ENCODE results near the gene CADM1. TPM values are rescaled to one million over a fixed set of nuclear protein-coding genes. Genes with fewer than 3 reads are reported as not detected.

CADM1 gene
- total and polyA plus RNA-seq, 2 experiments from 2014 or later: 16.5 to 18.0 TPM

DNA sequence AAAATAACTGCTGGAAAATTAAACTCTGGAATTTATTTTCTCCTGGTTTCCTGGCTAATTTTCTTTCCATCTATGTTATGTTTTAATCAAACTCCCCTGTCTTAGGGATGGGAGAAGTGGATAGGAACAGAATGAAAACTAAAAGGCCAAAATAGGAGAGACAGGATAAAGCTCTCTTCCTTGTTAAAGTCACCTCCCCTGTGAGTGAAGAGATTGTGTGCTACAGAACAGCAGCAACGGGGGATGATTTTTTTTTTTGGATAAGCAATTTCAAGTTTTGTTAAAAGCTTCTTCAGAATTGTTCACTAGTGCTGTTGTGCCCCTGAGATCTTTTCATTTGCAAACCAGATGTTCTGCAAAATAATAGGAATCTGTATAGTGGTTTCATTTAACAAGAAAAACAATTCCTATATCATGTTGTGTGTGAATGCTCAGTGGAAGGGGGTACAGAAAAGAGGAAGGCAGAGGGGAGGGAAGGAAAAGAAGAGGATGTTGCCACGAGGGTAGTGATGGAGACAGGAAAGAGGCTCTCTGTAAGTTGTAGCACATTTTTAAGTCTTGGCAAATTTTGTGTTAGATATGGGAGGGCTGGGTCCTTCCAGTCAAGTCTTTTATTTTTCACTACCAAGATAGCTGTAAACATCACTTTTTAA lies 301.2 kb downstream of the CADM1 start:
- TF ChIP-seq ZNF331 (CRISPR knock-in tag; IDR thresholded peaks at IDR 0.05; ENCODE audit: low read depth): no peak
- TF ChIP-seq POLR2AphosphoS5 (IDR thresholded peaks at IDR 0.05; ENCODE audit: low read depth): no peak
- no peak for TF ChIP-seq JUNB (IDR thresholded peaks at IDR 0.05; ENCODE audit: unreplicated experiment)
- TF ChIP-seq ZNF114 (CRISPR knock-in tag; IDR thresholded peaks at IDR 0.05): no peak
- TF ChIP-seq STAT1 (IDR thresholded peaks at IDR 0.05; ENCODE audit: unreplicated experiment): no peak
- TF ChIP-seq, protein P1, sequence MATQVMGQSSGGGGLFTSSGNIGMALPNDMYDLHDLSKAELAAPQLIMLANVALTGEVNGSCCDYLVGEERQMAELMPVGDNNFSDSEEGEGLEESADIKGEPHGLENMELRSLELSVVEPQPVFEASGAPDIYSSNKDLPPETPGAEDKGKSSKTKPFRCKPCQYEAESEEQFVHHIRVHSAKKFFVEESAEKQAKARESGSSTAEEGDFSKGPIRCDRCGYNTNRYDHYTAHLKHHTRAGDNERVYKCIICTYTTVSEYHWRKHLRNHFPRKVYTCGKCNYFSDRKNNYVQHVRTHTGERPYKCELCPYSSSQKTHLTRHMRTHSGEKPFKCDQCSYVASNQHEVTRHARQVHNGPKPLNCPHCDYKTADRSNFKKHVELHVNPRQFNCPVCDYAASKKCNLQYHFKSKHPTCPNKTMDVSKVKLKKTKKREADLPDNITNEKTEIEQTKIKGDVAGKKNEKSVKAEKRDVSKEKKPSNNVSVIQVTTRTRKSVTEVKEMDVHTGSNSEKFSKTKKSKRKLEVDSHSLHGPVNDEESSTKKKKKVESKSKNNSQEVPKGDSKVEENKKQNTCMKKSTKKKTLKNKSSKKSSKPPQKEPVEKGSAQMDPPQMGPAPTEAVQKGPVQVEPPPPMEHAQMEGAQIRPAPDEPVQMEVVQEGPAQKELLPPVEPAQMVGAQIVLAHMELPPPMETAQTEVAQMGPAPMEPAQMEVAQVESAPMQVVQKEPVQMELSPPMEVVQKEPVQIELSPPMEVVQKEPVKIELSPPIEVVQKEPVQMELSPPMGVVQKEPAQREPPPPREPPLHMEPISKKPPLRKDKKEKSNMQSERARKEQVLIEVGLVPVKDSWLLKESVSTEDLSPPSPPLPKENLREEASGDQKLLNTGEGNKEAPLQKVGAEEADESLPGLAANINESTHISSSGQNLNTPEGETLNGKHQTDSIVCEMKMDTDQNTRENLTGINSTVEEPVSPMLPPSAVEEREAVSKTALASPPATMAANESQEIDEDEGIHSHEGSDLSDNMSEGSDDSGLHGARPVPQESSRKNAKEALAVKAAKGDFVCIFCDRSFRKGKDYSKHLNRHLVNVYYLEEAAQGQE (IDR thresholded peaks at IDR 0.05; ENCODE audit: unreplicated experiment): no peak
- TF ChIP-seq, protein P2, sequence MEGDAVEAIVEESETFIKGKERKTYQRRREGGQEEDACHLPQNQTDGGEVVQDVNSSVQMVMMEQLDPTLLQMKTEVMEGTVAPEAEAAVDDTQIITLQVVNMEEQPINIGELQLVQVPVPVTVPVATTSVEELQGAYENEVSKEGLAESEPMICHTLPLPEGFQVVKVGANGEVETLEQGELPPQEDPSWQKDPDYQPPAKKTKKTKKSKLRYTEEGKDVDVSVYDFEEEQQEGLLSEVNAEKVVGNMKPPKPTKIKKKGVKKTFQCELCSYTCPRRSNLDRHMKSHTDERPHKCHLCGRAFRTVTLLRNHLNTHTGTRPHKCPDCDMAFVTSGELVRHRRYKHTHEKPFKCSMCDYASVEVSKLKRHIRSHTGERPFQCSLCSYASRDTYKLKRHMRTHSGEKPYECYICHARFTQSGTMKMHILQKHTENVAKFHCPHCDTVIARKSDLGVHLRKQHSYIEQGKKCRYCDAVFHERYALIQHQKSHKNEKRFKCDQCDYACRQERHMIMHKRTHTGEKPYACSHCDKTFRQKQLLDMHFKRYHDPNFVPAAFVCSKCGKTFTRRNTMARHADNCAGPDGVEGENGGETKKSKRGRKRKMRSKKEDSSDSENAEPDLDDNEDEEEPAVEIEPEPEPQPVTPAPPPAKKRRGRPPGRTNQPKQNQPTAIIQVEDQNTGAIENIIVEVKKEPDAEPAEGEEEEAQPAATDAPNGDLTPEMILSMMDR (conservative IDR thresholded peaks at IDR 0.05; ENCODE audit: low read depth in 2 of 2): no peak
- TF ChIP-seq, protein P3, sequence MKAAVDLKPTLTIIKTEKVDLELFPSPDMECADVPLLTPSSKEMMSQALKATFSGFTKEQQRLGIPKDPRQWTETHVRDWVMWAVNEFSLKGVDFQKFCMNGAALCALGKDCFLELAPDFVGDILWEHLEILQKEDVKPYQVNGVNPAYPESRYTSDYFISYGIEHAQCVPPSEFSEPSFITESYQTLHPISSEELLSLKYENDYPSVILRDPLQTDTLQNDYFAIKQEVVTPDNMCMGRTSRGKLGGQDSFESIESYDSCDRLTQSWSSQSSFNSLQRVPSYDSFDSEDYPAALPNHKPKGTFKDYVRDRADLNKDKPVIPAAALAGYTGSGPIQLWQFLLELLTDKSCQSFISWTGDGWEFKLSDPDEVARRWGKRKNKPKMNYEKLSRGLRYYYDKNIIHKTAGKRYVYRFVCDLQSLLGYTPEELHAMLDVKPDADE (IDR thresholded peaks at IDR 0.05): no peak
- TF ChIP-seq, protein P4, sequence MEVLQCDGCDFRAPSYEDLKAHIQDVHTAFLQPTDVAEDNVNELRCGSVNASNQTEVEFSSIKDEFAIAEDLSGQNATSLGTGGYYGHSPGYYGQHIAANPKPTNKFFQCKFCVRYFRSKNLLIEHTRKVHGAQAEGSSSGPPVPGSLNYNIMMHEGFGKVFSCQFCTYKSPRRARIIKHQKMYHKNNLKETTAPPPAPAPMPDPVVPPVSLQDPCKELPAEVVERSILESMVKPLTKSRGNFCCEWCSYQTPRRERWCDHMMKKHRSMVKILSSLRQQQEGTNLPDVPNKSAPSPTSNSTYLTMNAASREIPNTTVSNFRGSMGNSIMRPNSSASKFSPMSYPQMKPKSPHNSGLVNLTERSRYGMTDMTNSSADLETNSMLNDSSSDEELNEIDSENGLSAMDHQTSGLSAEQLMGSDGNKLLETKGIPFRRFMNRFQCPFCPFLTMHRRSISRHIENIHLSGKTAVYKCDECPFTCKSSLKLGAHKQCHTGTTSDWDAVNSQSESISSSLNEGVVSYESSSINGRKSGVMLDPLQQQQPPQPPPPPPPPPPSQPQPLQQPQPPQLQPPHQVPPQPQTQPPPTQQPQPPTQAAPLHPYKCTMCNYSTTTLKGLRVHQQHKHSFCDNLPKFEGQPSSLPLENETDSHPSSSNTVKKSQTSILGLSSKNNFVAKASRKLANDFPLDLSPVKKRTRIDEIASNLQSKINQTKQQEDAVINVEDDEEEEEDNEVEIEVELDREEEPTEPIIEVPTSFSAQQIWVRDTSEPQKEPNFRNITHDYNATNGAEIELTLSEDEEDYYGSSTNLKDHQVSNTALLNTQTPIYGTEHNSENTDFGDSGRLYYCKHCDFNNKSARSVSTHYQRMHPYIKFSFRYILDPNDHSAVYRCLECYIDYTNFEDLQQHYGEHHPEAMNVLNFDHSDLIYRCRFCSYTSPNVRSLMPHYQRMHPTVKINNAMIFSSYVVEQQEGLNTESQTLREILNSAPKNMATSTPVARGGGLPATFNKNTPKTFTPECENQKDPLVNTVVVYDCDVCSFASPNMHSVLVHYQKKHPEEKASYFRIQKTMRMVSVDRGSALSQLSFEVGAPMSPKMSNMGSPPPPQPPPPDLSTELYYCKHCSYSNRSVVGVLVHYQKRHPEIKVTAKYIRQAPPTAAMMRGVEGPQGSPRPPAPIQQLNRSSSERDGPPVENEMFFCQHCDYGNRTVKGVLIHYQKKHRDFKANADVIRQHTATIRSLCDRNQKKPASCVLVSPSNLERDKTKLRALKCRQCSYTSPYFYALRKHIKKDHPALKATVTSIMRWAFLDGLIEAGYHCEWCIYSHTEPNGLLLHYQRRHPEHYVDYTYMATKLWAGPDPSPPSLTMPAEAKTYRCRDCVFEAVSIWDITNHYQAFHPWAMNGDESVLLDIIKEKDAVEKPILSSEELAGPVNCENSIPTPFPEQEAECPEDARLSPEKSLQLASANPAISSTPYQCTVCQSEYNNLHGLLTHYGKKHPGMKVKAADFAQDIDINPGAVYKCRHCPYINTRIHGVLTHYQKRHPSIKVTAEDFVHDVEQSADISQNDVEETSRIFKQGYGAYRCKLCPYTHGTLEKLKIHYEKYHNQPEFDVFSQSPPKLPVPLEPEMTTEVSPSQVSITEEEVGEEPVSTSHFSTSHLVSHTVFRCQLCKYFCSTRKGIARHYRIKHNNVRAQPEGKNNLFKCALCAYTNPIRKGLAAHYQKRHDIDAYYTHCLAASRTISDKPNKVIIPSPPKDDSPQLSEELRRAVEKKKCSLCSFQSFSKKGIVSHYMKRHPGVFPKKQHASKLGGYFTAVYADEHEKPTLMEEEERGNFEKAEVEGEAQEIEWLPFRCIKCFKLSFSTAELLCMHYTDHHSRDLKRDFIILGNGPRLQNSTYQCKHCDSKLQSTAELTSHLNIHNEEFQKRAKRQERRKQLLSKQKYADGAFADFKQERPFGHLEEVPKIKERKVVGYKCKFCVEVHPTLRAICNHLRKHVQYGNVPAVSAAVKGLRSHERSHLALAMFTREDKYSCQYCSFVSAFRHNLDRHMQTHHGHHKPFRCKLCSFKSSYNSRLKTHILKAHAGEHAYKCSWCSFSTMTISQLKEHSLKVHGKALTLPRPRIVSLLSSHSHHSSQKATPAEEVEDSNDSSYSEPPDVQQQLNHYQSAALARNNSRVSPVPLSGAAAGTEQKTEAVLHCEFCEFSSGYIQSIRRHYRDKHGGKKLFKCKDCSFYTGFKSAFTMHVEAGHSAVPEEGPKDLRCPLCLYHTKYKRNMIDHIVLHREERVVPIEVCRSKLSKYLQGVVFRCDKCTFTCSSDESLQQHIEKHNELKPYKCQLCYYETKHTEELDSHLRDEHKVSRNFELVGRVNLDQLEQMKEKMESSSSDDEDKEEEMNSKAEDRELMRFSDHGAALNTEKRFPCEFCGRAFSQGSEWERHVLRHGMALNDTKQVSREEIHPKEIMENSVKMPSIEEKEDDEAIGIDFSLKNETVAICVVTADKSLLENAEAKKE (CRISPR knock-in tag; IDR thresholded peaks at IDR 0.05): no peak
- H3K4me2 ChIP-seq: peak overlapping the region; percentile 30
- no peaks in the 10 kb centered on the region for H3K36me3 ChIP-seq (ENCODE audit: insufficient read depth)
- H3K27ac ChIP-seq (ENCODE audit: low read depth): no peak overlapping the region
- DNase-seq (ENCODE audit: low spot score) (no peak), ATAC-seq (peak; percentile 69)
- Mint-ChIP-seq H3K27ac (peak overlapping the region; percentile 22; the same call in 1 of the 2 replicates), H3K4me1 (peaks cover 50% of the 10 kb centered on the region), H3K4me3 (no peak overlapping the region; the same call in 2 of the 3 replicates), H3K36me3 (ENCODE audit: low read depth) (no peaks in the 10 kb centered on the region), H3K27me3 (ENCODE audit: insufficient read depth, low read depth, poor library complexity) (peaks cover 2% of the 10 kb centered on the region), H3K9me3 (no peaks in the 10 kb centered on the region)
- H2AFZ ChIP-seq: no peak overlapping the region
- H3K79me2 ChIP-seq (replicated peaks; ENCODE audit: insufficient read depth): no peaks in the 10 kb centered on the region
- peaks cover 20% of the 10 kb centered on the region for H3K4me1 ChIP-seq (ENCODE audit: insufficient read depth)
- H4K20me1 ChIP-seq (replicated peaks; ENCODE audit: insufficient read depth): no peaks in the 10 kb centered on the region
- H3F3A ChIP-seq (replicated peaks; ENCODE audit: low read depth): no peaks in the 10 kb centered on the region
- H3K27me3 ChIP-seq (ENCODE audit: insufficient read depth): no peaks in the 10 kb centered on the region
- H3K9me2 ChIP-seq (ENCODE audit: insufficient read depth): no peaks in the 10 kb centered on the region
- H3K4me3 ChIP-seq: no peak overlapping the region
